Right lobe of liver (tissue), 4 donors: ENCODE data around the gene CCDC196.

Experiments
- CTCF ChIP-seq, 4 donors: fragments of 200-600 bp in 3 of 4; fragments of 450-650 bp in 1 of 4; IDR thresholded peaks; one replicate each; pipeline versions ENCODE4 v1.5.1 to v1.8.0; 2016 to 2022; ENCODE audit warnings: antibody characterized with exemption in 4 of 4, mild to moderate bottlenecking in 2 of 4
- POLR2A ChIP-seq: fragments of 450-650 bp; IDR thresholded peaks from one replicate; pipeline ENCODE4 v1.6.1; 2017; ENCODE audit warnings: antibody characterized with exemption, mild to moderate bottlenecking
- donor health status: DM: no; HTN: no; CAD: no.
- donor health status: DM: no; HTN: no; CAD: no.
- donor health status: DM: no; HTN: yes; CAD: no.

- no peak for TF ChIP-seq CTCF (IDR thresholded peaks at IDR 0.05)
- TF ChIP-seq POLR2A = no peak
Measured at GRCh38 chr14:66444271-66444927, 41.8 kb upstream of the CCDC196 start.
